Lower leg skin (tissue), 3 donors: ENCODE measurements around the gene C13orf46.

Source experiments
- POLR2A ChIP-seq, 2 donors: fragments of 450-650 bp; IDR thresholded peaks; one replicate each; pipeline ENCODE4 v1.6.1; 2016 to 2017; ENCODE audit warnings: antibody characterized with exemption in 2 of 2, mild to moderate bottlenecking in 1 of 2, moderate library complexity in 1 of 2
- TF ChIP-seq, protein P1 (sequence below), 3 donors: fragments of 450-650 bp; IDR thresholded peaks; one replicate each; pipeline ENCODE4 v1.5.1; 2016; ENCODE audit warnings: antibody characterized with exemption in 3 of 3, mild to moderate bottlenecking in 3 of 3, moderate library complexity in 2 of 3

DNA sequence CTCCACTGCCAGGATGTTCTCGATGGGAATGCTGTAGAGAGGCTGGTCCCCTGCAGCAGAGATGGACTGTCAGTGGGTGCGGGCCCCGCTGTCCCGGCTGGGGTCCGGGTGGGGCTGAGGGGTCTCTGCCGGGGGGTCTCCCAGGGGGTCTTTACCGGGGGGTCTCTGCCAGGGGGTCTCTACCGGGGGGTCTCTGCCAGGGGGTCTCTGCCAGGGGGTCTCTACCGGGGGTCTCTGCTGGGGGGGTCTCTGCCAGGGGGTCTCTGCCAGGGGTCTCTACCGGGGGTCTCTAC lies 25.7 kb upstream of the C13orf46 start:
- TF ChIP-seq, protein P1, sequence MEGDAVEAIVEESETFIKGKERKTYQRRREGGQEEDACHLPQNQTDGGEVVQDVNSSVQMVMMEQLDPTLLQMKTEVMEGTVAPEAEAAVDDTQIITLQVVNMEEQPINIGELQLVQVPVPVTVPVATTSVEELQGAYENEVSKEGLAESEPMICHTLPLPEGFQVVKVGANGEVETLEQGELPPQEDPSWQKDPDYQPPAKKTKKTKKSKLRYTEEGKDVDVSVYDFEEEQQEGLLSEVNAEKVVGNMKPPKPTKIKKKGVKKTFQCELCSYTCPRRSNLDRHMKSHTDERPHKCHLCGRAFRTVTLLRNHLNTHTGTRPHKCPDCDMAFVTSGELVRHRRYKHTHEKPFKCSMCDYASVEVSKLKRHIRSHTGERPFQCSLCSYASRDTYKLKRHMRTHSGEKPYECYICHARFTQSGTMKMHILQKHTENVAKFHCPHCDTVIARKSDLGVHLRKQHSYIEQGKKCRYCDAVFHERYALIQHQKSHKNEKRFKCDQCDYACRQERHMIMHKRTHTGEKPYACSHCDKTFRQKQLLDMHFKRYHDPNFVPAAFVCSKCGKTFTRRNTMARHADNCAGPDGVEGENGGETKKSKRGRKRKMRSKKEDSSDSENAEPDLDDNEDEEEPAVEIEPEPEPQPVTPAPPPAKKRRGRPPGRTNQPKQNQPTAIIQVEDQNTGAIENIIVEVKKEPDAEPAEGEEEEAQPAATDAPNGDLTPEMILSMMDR (IDR thresholded peaks at IDR 0.05): no peak
- TF ChIP-seq POLR2A (IDR thresholded peaks at IDR 0.05): no peak
